Ramos (cell line): ENCODE results near the gene ERC2.

Experiments
- in situ Hi-C: fragments of 300-500 bp; cut with MboI; formaldehyde crosslinking; loops from one replicate; pipeline ENCODE4 v1.14.3; 2022; ENCODE audit warnings: low sequenced_read_pairs; ENCODE audit not compliant: unreplicated experiment

Gene ERC2

DNA sequence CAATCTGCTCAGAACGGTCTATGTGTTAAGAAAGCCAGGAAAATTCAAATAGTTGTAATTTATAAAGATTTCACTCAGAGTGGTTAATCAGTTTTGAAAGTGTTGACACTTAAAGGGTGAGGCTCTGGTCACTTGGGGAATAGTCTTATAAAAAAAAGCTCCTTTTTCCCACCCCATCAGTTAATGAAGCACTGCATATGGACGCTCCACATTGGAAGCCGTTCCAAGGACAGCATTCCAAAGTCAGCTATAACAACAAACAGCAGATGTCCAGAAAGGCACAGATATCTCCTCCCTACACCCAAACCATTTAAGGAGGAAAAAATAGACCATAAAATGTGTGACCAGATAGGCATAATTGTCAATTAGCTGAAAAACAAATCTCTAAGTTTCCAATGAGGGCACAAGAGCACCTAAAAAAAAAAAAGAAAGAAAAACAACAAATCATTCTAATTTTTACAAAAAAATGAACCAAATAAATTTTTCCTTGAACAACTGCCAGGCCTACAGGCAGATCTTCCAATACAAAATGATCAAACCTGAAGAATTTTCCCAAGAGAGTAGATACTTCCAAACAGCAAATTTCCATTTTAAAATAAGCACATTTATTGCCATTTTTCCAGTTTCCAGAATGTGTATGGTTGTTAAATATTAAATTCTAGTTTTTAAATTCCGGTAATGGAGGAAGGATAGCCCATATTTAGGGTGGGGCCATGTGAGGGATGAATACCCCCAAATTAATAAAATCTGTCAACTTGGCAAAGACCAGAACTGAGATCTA is 198.3 kb downstream of the ERC2 start:
- in situ Hi-C loops: loop anchor here (25.0 kb wide), 1 partner anchor 833 kb away; no protein-coding TSS in a partner anchor

GRCh38 chr3:56268616-56269383 is 199.5 kb downstream of the ERC2 start:
- in situ Hi-C loops: loop anchor here (25.0 kb wide), 1 partner anchor 831 kb away; no protein-coding TSS in a partner anchor

GRCh38 chr3:56261852-56262251 is 206.4 kb downstream of the ERC2 start:
- in situ Hi-C loops: loop anchor here (25.0 kb wide), 1 partner anchor 825 kb away; no protein-coding TSS in a partner anchor

GRCh38 chr3:56260262-56260661 is 208.0 kb downstream of the ERC2 start:
- in situ Hi-C loops: loop anchor here (25.0 kb wide), 1 partner anchor 823 kb away; no protein-coding TSS in a partner anchor

GRCh38 chr3:56257826-56258225 is 210.4 kb downstream of the ERC2 start:
- in situ Hi-C loops: loop anchor here (25.0 kb wide), 1 partner anchor 821 kb away; no protein-coding TSS in a partner anchor

GRCh38 chr3:56254835-56255234 is 213.4 kb downstream of the ERC2 start:
- in situ Hi-C loops: loop anchor here (25.0 kb wide), 1 partner anchor 818 kb away; no protein-coding TSS in a partner anchor

DNA sequence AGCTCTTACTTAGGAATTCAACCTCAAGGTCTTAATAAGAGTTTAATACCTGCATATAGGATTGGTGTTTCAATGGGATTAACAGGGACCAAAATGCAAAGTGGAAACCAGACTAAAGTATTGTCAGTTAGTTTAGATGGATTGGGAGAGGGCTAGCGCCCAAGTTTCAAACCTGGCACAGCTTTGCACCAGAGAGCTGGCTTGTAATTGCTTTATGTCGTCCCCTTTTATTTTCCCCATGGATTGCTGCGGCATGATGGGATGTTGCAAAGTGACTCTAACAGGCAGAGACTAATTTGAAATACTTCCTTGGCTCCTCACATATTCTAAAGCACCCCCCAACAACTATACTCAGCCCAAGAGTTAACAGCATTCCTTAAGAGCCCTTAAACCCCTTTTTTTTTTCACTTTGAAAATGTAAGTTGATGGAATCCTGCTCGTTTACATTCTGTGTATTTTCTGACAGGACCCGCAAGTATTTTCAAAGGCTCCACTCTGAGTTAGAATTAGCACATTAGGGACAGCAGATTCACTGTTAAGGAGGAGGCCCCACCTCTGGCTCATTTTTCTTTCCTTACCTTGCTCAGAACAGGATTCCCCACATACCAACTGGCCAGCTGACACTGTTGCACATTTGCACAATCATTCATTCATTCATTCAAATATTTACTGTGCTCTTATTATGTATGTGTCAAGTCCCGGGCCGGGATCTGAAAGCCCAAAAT is 214.2 kb downstream of the ERC2 start:
- in situ Hi-C loops: loop anchor here (25.0 kb wide), 1 partner anchor 817 kb away; no protein-coding TSS in a partner anchor

GRCh38 chr3:56251343-56251945 is 216.8 kb downstream of the ERC2 start:
- in situ Hi-C loops: loop anchor here (25.0 kb wide), 1 partner anchor 814 kb away; no protein-coding TSS in a partner anchor

DNA sequence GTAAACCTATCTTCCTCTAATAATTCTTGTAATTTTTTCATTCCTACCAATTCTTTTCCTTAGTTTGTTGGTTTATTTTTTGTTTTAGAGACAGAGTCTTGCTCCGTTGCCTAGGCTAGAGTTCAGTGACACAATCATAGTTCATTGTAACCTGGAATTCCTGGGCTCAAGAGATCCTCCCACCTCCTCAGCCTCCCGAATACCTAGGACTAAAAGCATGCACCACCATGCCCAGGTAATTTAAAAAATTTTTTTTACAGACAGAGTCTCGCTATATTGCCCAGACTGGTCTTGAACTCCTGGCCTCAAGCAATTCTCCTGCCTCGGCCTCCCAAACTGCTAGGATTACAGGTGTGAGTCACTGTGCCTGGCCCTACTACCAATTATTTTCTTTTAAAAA is 220.2 kb downstream of the ERC2 start:
- in situ Hi-C loops: loop anchor here (25.0 kb wide), 1 partner anchor 1411 kb away; no protein-coding TSS in a partner anchor

DNA sequence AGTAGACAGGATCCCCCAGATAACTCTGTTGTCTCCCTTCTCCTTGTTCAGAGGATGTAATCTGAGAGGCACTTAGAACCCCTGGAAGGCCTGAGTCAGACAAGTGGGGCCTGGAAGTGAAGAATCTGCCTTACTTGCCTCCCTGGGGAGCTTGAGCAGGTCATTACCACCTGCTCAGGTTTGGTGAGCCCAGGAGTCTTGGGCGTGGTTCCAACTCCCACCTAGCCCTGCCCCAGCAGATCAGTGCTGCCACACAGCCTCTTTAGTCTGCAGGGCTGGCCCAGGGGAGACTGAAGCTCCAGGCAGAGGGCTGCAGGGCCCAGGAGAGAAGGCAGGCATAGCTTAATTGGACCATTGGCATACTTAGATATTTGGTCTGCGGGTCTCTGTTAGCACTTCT is 230.0 kb downstream of the ERC2 start:
- in situ Hi-C loops: loop anchor here (25.0 kb wide), 1 partner anchor 1401 kb away; no protein-coding TSS in a partner anchor

- in situ Hi-C loops: loop anchor here (25.0 kb wide), 1 partner anchor 1396 kb away; no protein-coding TSS in a partner anchor
Observed at GRCh38 chr3:56233742-56234141, 234.5 kb downstream of the ERC2 start.

DNA sequence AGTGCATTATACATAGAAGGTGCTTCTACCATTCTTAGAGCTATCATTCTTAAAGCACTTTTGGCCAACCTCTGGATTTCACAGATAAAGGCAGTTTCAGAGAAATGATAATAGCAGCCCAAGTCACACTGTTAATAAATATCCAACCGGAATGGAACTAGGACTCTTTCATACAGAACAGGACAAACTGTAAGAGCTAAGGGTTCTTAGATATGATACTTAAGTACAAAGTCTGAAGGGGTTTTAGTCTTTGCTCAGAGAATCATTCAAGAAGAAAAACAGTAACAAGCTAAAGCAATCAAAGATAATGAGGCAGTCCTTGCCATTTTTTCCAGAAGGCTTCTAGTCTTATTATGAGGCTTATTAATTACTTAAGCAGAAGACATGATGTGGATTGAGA is 239.0 kb downstream of the ERC2 start:
- in situ Hi-C loops: loop anchor here (25.0 kb wide), 1 partner anchor 1392 kb away; no protein-coding TSS in a partner anchor

GRCh38 chr3:56222866-56223265 is 245.4 kb downstream of the ERC2 start:
- in situ Hi-C loops: no loop called here

DNA sequence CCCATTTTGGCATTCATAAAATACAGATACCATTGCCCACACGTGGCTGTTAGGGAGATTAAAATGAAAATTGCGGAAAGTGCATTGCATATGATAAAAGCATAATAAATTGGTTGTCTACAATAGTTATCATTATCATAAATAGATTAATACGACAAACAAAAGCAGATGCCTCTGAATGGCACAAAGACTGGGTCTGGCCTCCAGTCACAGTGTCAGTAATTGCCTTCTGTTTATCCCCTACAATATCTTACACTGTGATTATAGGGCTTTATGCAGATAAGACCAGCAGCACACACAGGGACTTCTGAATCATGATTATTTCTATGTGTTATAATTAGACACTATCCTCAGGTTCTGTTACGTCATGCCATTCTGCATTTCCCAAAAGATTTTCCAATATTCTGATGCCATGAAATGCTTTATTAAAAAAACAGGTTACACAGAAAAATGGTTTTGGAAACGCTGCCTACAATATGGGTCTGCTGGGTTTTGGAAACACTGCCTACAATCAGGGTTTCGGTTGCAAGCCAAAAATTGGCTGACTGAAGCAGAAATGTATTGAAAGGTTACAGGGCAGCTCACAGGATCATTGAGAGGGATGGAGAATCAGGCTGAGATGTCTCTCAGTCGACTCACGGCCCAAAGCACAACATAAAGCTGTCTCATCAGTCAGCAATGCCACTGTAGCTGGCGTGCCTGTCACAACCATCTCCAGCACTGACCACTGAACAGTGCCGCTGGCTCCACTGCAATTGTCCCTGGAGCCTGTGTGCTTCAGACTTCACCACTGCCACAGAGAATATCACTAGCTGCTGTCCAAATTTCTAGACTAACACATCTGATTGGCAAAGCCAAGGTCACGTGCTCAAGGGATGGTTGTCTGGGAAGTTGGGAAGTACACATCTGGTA is 248.1 kb downstream of the ERC2 start:
- in situ Hi-C loops: no loop called here

- in situ Hi-C loops: no loop called here
Observed at GRCh38 chr3:56209982-56210751, 258.1 kb downstream of the ERC2 start.

DNA sequence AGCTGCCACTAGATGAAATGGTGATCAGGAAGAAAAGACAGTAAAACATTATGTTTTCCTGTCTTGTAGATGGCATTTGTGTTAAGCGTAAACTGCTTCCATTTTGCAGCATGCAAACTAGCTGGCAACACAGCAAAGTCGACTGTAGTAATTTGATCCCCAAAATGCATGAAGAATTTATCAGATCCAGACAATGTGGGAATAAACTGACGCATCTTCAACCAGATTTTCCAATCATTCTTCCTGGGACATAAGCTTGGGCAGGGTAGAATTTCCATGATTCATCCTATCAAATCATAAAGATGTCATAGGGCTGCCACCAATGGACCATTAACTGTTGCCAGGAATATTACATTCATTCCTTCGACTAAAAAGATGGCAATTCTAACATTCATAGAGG is 260.3 kb downstream of the ERC2 start:
- in situ Hi-C loops: no loop called here

- in situ Hi-C loops: no loop called here
Observed at GRCh38 chr3:56205406-56205805, 262.9 kb downstream of the ERC2 start.

DNA sequence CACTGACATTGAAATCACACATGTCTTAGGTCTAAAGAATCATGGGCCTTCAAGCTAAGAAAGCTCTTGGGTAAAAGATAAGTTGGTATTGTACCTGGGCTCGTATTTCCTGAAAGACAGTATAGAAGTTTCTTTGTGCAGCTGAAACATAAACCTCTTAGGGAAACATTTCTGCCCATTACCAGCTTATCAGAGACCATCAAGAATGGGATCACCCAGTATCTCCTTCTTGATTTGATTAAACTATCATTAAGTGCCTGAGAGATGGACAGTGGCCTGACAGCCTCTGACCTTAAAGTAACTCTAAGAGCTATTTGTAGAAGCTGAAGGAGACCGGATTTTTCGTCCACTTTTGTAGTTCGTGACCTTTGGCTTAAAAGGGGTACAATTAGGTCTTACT is 265.3 kb downstream of the ERC2 start:
- in situ Hi-C loops: no loop called here
